Measurements from ENCODE around the gene CA10. TPM values are rescaled to one million over a fixed set of nuclear protein-coding genes. Genes with fewer than 3 reads are reported as not detected.

Gene CA10
- total RNA-seq, 4 donors from 2014 or later = not detected

DNA sequence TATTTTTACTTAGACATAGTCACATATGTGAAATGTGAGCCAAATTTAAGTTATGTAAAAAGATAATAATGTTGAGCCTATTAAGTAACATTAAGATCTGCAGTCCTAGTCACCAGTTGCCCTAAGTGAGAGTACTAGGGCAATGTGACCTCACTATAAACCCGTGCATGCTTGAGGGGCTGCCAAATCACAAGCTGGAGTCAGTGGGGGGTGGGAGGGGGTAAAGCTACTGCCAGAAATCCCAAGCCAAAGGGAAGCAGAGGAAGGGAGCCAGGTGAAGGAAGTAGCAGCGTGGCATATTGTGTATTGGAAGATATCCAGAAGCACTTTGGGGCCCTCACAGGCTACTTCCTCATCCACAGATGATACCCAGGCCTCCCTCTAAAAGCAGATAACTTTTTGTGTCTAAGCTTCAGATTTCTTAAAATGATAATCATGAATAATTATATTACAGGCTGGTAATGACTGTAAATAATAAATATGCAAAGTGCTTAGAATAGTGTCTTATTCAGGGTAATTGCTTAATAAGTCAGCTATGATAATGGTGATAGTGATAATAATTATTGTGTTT is 134.1 kb downstream of the CA10 start:
- 7 to 29% methylated on average over 2 of the region's 2 CpGs for WGBS, 2 donors (ENCODE audit: low coverage in 1 of 2)

DNA sequence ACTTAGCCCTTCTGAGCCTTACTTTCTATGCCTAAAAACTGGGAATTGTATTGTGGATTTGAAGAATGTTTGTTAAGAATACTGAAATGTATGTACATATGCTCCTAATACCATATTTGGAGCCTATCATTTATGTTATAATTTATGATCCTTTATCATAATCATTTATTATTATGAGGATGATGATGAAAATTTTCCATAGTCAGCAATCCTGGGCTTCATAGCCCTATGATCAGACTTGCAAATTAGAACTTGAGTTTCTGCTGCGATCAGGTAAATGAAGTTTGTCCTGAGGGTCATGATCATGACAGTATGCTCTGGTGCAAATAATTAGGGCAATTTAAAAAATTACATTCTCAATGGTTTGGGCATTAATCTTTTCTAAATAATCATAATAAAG is 147.4 kb downstream of the CA10 start:
- H3K27ac ChIP-seq = no peak overlapping the region
- no peaks in the 10 kb centered on the region for H3K27me3 ChIP-seq
- TF ChIP-seq EP300 (IDR thresholded peaks at IDR 0.05) = no peak
- TF ChIP-seq, protein P1, sequence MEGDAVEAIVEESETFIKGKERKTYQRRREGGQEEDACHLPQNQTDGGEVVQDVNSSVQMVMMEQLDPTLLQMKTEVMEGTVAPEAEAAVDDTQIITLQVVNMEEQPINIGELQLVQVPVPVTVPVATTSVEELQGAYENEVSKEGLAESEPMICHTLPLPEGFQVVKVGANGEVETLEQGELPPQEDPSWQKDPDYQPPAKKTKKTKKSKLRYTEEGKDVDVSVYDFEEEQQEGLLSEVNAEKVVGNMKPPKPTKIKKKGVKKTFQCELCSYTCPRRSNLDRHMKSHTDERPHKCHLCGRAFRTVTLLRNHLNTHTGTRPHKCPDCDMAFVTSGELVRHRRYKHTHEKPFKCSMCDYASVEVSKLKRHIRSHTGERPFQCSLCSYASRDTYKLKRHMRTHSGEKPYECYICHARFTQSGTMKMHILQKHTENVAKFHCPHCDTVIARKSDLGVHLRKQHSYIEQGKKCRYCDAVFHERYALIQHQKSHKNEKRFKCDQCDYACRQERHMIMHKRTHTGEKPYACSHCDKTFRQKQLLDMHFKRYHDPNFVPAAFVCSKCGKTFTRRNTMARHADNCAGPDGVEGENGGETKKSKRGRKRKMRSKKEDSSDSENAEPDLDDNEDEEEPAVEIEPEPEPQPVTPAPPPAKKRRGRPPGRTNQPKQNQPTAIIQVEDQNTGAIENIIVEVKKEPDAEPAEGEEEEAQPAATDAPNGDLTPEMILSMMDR (IDR thresholded peaks at IDR 0.05) = no peak
- TF ChIP-seq POLR2AphosphoS5 (IDR thresholded peaks at IDR 0.05) = no peak
- no peak for TF ChIP-seq POLR2A (IDR thresholded peaks at IDR 0.05)
- H3K4me3 ChIP-seq = no peak overlapping the region
- no peaks in the 10 kb centered on the region for H3K4me1 ChIP-seq
- no peak for ATAC-seq
- WGBS, 2 donors (ENCODE audit: low coverage in 1 of 2) = 94 to 100% methylated on average over 1 of the region's 1 CpG
- no peaks in the 10 kb centered on the region for H3K36me3 ChIP-seq
- H3K9me3 ChIP-seq = peaks cover 0 to 4% (median 0%) of the 10 kb centered on the region in 3 donors

More for the DNA sequence above, 134.1 kb downstream of the CA10 start:
- ATAC-seq = no peak
- H3K27ac ChIP-seq = no peak overlapping the region
- H3K4me1 ChIP-seq = peaks cover 0 to 8% (median 0%) of the 10 kb centered on the region in 3 donors
- no peaks in the 10 kb centered on the region for H3K36me3 ChIP-seq
- H3K9me3 ChIP-seq = no peaks in the 10 kb centered on the region
- TF ChIP-seq, protein P1 (IDR thresholded peaks at IDR 0.05) = no peak
- TF ChIP-seq POLR2A (IDR thresholded peaks at IDR 0.05) (no peak), EP300 (IDR thresholded peaks at IDR 0.05) (no peak)
- no peak overlapping the region for H3K4me3 ChIP-seq
- no peaks in the 10 kb centered on the region for H3K27me3 ChIP-seq

- Histone ChIP-seq H3K27ac (no peak overlapping the region), H3K9me3 (no peaks in the 10 kb centered on the region), H3K36me3 (no peaks in the 10 kb centered on the region), H3K4me3 (no peak overlapping the region), H3K4me1 (no peaks in the 10 kb centered on the region), H3K27me3 (no peaks in the 10 kb centered on the region)
- ATAC-seq = no peak
- 84 to 90% methylated on average over 3 of the region's 3 CpGs for WGBS, 2 donors (ENCODE audit: low coverage in 1 of 2)
- TF ChIP-seq EP300 (IDR thresholded peaks at IDR 0.05) (no peak), POLR2AphosphoS5 (IDR thresholded peaks at IDR 0.05) (no peak), POLR2A (IDR thresholded peaks at IDR 0.05) (no peak)
- TF ChIP-seq, protein P1 (IDR thresholded peaks at IDR 0.05) = no peak
Observed at GRCh38 chr17:51999654-52000053, 158.9 kb downstream of the CA10 start.

DNA sequence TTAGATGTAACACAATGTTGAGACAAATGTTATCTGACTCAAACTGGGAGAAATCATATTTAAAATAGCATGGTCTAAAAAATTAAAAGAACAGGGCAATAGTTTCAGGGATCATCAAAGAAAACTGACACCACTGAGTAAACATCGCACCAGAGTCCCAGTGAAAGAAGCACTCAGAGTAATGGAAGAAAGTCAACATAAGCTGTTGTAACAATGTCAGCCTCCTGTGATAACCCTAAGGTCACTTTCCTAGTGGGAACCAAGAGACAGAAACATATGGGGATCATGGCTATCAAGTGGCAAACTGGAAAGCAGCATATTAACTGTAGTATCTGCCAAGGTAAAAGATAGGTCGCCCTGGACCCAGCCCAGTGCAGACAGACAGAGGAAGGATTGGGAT is 160.8 kb downstream of the CA10 start:
- no peaks in the 10 kb centered on the region for H3K27me3 ChIP-seq
- H3K9me3 ChIP-seq = no peaks in the 10 kb centered on the region
- H3K36me3 ChIP-seq = no peaks in the 10 kb centered on the region
- no peaks in the 10 kb centered on the region for H3K4me1 ChIP-seq
- no peak overlapping the region for H3K27ac ChIP-seq
- 68 to 100% methylated on average over 1 to 2 of the region's 2 CpGs for WGBS, 2 donors (ENCODE audit: low coverage in 1 of 2)
- H3K4me3 ChIP-seq = no peak overlapping the region
- TF ChIP-seq POLR2AphosphoS5 (IDR thresholded peaks at IDR 0.05) (no peak), EP300 (IDR thresholded peaks at IDR 0.05) (no peak), POLR2A (IDR thresholded peaks at IDR 0.05) (no peak)
- TF ChIP-seq, protein P1 (IDR thresholded peaks at IDR 0.05) = no peak
- no peak for ATAC-seq

- Histone ChIP-seq H3K4me3 (no peak overlapping the region), H3K36me3 (no peaks in the 10 kb centered on the region), H3K27me3 (no peaks in the 10 kb centered on the region), H3K27ac (no peak overlapping the region), H3K9me3 (no peaks in the 10 kb centered on the region), H3K4me1 (no peaks in the 10 kb centered on the region)
- no peak for ATAC-seq
- TF ChIP-seq POLR2AphosphoS5 (IDR thresholded peaks at IDR 0.05) (no peak), POLR2A (IDR thresholded peaks at IDR 0.05) (no peak), EP300 (IDR thresholded peaks at IDR 0.05) (no peak)
- TF ChIP-seq, protein P1 (IDR thresholded peaks at IDR 0.05) = no peak
Observed at GRCh38 chr17:51995797-51996403, 162.6 kb downstream of the CA10 start.

Data from gastroesophageal sphincter (tissue), 4 donors.